Left renal cortex interstitium (tissue), 4 donors: Measurements from ENCODE around the gene SLC39A13. TPM values are rescaled to one million over a fixed set of nuclear protein-coding genes. Genes with fewer than 3 reads are reported as not detected.

Experiments
- DNase-seq, 4 donors: peaks; one replicate each; pipeline ENCODE4 v3.0.0-alpha.2; 2013; ENCODE audit warnings: low read depth in 4 of 4, low spot score in 2 of 4, missing footprints in 1 of 4
- polyA plus RNA-seq, 4 donors: library from polyadenylated mRNA; unstranded; fragments of 120-200 nt; gene quantifications; one replicate each; pipeline ENCODE4 v1.2.1, GENCODE V29; 2013; ENCODE audit not compliant: insufficient read length in 4 of 4

Gene SLC39A13
- polyA plus RNA-seq, 4 donors = 42.7 to 75.5 (median 65.3) TPM

DNA sequence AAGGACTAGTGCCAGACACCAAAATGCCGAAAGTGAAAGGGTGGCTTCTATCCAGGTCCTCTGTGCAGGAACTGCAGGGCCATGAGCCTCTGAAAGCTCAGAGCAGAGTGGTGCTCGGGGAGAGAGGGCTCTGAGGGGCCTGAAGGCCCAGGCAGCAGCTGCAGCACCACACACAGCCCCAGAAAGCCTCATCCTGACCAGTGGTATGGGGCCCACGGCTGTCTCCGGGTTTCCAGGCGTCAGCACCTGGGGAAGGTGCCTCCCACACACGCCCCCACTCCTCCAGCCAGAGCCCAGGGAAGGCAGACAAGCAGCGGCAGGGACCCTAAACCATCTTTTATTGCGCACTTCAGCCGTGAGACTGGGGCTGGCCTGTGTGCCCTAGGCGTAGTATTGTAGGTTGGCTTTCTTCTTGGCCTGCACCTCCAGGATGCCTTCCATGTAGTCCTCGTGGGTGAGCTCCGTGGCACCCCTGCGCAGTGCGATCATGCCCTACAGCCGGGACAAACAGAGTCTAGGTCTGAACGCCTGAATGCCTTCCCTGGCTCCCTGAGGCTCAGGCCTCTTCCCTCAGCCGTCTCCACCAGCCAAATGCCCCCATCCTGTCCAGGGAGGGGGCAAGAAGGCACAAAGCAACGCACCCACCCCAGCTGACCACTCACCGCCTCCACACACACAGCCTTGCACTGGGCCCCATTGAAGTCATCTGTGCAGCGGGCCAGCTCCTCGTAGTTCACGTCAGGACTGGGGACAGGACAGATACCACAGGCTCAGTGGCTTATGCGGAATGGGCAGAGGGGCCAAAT, 10.3 kb downstream of the SLC39A13 start:
- DNase-seq = no peak

DNA sequence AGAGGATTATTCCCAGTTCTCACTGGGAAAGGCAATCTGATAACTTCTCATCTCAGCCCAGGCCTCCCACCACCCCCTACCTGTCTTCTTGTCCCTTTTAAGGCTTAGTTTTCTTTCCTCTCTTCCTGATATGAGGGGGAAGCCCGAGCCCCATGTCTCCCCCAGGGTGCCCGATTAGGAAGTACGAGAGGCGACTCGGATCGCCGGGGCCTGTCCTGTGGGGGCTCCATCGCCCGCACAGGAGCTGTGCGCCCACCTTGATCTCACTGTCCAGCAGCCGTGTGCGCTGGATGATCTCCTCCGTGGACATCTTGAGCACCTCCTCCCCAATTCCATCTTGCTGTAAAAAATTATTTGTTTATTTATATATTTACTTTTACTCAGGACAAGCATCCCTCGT, 17.2 kb downstream of the SLC39A13 start:
- DNase-seq = no peak

DNA sequence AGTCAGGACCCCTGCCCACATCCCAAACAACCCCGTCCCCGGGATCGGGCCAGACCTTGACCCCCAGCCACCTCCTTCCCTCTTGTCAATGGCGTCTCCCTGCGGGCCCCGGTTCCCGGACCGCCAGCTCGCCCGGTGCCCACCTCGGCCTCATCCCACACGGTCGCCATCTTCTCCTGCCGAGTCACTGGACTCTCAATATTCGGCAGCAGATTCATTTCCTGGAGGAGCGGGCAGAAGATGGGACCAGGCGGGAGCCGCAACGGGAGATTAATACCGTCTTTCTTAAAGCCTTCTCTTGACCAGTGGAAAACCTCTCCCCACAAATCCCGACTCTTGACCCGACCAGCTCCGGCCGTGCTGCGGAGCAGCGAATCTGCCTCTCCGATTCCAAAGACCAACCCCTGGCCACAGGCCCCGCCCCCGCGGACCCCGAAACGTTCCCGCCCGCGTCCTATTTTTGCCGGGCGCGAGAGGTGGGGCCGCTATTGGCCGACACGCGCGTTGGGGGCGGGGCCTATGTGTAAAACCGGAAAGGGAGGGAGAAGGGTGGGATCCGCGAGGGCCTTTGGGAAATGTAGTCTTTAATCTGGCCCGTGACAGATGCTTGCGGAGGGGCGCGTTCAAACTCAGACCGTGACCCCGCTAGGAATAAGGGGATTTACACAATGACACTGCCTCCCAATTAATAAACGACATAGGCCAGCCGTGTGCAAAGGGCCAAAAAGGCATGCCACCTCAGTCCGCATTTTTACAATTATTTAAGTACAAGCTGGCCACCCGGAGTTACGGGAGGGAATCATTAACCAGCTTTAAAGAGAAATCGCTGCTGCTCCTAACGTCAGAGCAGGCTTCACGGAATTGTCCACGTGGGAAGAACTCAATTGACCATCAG, 17.9 kb downstream of the SLC39A13 start, which contains the start of gene PSMC3:
Gene PSMC3 (minus strand): TSS at position 378 of the 895 bp plus-strand sequence. CDS start 160 bp downstream, at position 218.
- peak; percentile 95 to 96 (median 96) for DNase-seq

DNA sequence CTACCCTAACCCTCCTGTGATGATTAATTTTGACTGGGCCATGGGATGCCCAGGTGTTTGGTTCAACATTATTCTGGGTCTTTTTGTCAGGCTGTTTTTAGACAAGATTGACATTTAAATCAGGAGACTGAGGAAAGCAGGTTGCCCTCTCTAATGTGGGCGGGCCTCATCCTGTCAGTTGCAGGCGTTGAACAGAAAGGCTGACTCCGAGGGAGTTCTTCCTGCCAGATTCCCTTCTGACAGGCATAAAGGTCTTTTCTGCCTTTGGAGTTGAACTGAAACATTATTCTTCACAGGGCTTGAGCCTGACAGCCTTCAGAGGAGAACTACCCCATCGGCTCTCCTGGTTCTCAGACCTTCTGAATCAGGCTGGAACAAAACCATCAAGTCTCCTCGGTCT, 22.1 kb downstream of the SLC39A13 start:
- DNase-seq = no peak

DNA sequence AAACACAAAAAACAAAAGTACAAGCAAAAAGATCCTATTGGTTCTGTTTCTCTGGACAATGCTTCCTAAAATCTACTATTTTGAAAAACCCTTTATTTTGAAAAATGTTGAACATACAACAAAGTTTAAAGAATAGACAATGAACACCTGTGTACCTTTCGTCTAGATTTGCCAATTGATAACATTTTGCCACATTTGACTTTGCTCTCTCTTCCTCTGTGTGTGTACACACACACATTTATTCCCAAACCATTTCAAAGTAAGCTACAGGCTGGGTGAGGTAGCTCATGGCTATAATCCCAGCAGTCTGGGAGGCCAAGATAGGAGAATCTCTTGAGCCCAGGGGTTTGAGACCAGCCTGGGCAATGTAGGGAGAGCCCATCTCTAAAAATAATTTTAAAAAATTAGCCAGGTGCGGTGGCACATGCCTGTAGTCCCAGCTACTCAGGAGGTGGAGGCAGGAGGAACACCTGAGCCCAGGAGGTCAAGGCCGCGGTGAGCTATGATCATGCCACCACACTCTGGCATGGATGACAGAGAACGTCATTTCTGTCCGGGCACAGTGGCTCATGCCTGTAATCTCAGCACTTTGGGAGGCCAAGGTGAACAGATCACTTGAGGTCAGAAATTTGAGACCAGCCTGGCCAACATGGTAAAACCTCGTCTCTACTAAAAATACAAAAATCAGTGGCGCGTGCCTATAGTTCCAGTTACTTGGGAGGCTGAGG, 23.1 kb downstream of the SLC39A13 start:
- DNase-seq = no peak

DNA sequence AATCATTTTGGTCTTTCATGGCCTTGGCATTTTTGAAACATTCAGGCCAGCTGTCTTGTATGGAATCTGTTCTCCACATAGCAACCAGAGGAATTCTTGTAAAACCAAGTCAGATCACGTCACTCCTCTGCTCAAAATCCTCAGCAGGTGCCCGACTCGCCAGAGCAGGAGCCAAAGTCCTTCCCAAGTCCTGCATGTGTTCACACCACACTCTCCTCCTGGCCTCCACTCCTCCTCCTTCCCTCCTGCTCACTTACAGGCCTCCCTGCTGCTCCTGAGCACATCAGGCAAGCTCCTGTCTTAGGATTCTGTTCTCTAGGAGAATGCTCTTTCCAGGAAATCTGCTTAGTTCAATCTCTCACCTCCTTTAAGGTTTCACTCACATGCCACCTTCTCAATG, 24.8 kb downstream of the SLC39A13 start:
- no peak for DNase-seq

DNA sequence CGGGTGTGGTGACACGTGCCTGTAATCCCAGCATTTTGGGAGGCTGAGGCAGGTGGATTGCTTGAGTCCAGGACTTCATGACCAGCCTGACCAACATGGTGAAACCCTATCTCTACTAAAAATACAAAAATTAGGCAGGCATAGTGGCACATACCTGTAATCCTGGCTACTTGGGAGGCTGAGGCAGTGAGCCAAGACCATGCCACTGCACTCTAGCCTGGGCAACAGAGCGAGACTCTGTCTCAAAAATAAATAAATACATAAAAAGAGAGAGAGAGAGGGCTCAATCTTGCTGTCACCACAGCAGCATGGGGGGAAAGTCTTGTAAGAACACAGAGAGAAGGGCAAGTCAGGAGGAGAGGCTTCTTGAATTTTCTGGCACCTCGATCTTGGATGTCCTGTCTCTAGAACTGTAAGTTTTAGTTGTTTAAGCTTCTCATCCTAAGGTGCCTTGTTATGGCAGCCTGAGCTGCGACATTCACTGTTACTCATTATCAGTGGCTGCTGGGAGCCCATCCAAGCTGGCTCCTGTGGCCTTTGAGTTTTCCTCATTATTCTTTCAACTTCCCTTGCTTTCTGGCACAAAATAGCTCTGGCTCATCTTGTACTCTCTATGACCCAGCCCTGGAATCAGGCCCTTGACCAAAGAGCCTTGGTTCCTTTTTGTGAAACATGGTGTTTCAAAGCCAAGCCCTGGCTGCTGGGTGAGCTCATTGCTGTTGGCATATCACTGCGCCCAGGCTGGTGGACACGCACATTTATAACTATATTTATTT, 25.8 kb downstream of the SLC39A13 start:
- DNase-seq = no peak

DNA sequence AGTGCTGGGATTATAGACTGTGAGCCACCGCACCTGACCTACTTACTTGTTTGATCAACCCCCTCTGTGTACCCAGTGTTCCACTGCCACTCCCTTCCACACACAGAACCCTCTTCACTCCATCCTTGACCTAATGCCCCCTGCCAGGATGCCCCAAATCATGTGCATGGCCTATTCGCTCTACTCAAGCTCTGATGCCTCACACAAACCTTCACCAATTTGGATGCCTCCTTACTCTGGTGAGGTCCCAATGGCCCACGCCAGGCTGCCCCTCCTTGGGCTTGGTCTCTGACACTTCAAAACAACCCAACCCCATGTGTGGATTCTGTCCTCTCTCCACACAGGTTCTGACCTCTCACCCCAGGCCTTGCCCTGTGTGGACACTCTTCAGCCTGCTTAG, 27.3 kb downstream of the SLC39A13 start:
- DNase-seq = no peak

DNA sequence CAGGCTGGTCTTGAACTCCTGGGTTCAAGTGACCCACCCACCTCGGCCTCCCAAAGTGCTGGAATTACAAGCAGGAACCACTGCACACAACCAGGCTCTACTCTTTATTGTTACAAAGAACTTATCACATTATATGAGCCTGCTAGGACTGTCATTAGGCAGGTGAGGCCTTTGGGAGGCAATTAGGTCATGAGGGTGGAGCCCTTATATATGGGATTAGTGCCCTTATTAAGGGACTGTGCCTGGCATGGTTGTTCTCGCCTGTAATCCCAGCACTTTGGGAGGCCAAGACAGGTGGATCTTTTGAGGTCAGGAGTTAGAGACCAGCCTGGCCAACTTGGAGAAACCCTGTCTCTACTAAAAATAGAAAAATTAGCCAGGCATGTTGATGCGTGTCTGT, 28.3 kb downstream of the SLC39A13 start:
- DNase-seq = no peak

DNA sequence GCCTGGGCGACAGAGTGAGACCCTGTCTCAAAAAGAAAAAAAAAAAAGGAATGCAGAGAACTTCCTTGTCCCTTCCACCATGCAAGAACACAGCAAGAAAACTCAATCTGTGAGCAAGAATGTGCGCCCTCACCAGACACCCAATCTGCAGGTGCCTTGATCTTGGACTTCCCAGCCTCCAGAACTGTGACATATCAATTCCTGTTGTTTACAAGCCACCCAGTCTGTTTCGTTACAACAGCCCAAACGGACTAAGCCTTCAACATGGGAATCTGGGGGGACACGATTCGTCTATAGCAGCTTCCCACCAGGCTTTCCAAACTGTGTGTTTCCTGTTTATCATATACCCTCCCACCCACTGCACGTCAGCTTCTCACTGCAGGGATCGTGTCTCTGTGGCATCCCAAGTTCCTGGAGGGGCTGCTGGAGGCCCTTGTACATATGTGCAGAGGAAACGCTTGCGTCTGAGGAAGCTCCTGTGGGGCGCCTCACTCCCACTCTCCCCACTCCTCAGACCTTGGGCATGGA, 28.9 kb downstream of the SLC39A13 start:
- no peak for DNase-seq

DNA sequence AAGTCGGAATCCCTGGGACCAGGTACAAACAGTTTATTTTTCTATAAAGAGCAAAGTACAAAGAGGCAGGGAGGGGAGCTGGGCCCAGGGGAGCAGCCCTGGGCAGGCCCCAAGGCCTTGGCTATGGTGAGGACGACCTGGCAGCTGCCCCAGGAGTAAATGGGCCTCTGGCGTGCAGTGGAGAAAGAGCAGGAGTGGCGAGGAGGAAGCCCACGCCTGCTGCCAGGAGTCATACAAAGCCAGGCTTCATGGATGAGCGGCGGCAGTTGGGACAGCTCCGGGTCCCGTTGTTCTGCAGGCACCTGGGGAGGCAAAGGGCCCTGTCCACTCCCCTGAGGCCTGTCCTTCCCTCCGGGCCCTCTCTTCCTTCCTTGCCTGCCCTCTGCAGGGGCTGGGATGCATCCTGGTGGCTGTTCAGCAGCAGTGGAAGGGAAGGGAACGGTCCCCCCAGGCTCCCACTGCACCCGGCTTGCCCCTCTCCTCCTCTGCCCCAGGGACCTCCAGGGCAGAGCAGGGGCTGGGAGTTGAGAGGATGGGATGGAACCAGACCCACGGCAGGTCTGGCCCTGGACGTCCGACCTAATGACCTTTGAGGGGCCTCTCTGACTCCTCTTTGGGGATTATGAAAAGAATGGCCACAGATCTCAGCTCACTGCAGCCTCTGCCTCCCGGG, 29.5 kb downstream of the SLC39A13 start:
- no peak for DNase-seq

DNA sequence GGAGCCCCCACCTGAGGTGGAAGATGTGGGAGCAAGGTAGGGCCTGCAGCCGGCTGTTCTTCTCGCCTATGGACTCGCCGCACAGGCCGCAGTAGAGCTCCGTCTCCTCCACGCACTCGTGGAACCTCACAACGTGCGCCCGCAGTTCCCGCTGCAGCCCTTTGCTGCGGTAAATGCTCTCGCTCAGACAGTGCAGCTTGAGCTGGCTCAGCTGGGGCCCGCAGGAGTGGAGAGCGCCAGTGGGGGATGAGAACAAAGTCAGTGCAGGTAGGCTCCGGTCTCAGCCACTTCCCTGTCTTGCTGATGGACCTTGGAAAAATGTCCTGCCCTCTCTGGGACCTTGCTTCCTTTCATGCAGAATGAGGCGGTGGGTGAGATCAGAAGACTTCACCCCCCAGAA, 30.3 kb downstream of the SLC39A13 start:
- DNase-seq = no peak

DNA sequence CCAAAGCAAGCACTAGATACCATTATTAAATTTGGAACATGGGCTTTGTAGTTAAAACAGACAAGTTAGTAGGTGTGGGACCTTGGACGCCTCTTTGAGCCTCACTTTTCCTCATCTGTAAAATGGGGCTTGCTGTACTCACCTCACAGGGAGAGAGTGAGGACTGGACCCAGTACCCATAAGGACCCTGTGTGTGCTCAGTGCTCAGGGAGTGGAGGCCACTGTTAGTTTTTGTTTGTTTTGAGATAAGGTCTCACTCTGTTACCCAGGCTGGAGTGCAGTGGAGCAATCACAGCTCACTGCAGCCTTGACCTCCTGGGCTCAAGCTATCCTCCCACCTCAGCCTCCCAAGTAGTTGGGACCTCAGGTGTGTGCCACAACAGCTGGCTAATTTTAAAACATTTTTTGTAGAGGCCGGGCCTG, 31.7 kb downstream of the SLC39A13 start:
- DNase-seq = no peak

DNA sequence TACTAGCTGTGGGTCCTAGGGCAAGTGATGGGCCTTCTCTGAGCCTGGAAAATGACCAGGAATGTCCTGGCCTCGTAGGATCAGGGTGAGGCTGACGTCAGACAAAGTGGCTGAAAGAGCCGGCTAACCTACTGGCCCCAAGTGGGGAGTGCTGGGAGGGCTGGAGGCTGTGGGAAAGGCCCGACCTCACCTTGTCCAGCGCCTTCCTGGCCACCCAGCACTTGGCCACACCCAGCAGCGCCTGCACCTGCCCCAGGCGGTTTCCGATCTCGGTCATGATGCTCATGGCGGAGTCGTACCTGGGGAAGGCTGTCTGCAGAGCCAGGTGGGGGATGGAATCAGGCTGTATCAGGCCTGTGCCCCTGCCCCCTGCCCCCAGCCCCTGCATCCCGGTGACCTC, 33.0 kb downstream of the SLC39A13 start:
- no peak for DNase-seq

DNA sequence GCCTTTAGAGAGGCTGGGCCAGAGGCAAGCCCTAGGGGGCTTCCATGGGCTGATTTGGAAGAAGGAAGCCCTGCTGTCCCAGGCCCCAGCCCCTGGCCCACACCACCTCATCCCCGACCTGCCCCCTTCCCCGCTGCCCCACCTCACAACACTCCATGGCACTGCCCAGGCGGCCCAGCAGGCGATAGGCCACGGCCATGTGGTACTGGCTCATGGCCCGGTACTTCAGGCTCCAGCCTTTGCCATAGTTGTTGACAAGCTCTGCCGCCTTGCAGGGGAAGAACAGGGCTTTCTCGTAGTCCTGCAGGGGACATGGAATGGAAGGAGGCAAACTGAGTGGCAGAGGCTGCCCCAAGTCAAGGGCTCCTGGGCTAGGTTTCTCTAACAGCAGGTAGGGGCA, 34.1 kb downstream of the SLC39A13 start:
- no peak for DNase-seq

DNA sequence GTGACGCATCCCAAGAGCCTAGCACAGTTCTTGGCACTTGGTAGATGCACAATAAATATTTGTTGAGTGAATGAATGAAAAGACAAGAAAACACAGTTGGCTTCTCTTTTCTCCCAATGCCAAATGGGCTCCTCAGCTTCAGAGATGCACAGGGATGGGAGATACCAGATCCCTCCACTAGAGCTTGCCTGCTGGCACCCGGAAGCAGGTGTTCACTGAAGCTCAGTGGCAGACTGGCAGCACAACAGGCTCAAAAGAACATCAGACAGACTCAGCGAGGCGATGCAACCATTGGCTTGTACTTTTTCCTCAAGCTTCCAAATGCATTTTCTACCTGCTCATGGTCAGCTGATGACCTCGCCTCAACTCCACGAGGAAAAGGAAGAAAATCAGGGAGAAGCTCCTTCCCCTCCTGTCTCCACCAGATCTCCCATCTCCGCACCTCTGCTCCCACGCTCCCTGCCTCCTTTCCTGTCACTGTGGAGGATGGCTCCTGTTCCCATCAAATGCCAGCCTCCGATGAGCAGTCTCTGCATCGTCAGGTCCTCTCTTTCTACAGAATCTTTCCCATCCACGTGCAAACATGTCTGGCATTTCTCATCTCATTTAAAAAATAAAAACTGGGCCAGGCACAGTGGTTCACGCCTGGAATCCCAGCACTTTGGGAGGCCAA, 34.8 kb downstream of the SLC39A13 start:
- no peak for DNase-seq

DNA sequence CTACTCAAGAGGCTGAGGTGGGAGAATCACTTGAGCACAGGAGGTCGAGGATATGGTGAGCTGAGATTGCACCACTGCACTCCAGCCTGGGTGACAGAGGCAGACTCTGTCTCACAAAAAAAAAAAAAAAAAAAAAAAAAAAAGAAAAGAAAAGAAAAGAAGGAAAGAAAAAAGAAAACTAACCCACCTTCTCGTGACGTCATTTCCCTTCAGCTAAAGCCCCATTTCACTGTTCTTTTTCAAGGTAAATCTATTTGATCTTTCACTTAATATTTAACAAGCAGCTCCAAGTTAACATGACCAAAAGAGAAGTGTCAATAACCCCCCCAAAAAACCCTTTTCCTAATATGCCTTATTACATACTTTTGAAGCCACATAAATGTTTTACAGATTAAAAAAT, 35.4 kb downstream of the SLC39A13 start:
- DNase-seq = no peak

DNA sequence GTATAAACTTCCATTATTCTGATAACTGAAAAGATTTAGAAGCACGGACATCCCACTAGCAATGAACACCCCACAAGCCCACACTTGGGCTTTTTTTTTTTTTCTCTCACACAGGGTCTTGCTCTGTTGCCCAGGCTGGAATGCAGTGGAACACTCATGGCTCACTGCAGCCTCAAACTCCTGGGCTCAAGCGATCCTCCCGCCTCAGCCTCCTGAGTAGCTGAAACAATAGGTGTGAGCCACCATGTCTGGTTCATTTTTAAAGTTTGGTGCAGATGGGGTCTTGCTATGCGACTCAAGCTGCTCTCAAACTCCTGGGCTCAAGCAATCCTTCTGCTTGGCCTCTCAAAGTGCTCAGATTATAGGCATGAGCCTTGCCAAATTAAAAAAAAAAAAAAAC, 37.5 kb downstream of the SLC39A13 start:
- no peak for DNase-seq

DNA sequence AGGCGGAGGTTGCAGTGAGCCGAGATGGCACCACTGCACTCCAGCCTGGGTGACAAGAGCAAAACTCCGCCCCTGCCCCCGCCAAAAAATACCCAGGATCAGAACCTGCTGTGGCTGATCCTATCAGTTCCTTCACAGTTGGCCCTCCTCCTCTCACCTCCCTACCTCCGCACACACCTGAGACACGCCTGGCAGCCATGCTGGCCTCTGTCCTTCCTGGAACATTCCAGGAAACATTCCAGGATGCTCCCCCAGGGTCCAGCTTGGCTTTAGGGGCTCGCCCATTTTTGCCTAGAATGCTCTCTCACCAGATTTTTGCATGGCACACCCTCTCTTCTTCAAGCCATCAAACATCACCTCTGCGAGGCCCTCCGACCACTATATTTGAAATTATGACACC, 38.4 kb downstream of the SLC39A13 start:
- DNase-seq = no peak
